Mammary epithelial cell (primary cell): Measurements from ENCODE around the gene FARS2.

ENCODE experiments used
- CTCF ChIP-seq, 2 donors: IDR thresholded peaks in 1 of 2; conservative IDR thresholded peaks in 1 of 2; 2 replicates each; pipeline ENCODE4 v1.5.1; 2011 to 2012; ENCODE audit warnings: inconsistent platforms in 2 of 2, low read length in 2 of 2, mild to moderate bottlenecking in 2 of 2, control low read depth in 1 of 2, low read depth in 1 of 2; ENCODE audit not compliant: insufficient read depth in 1 of 2; ENCODE audit errors: extremely low read depth in 1 of 2
- EZH2 ChIP-seq: IDR thresholded peaks from 2 replicates; pipeline ENCODE4 v1.6.1; 2012; ENCODE audit warnings: low read length, inconsistent platforms, borderline replicate concordance

- TF ChIP-seq CTCF (conservative IDR thresholded peaks at IDR 0.05 in 1 of 2, IDR thresholded peaks at IDR 0.05 in 1 of 2; ENCODE audit: extremely low read depth in 1 of 2, insufficient read depth in 1 of 2, low read depth in 1 of 2, low read length in 2 of 2) (no peak), EZH2 (no peak)
These were observed 401.9 kb downstream of the FARS2 start for GRCh38 chr6:5663259-5663658.
